ENCODE results near the gene ADAMTS1.
"Not testable (repeated sequence)": the region's sequence is repeated elsewhere in the genome, so short reads cannot be mapped to it uniquely, and the experiment has no call there.

The ADAMTS1 gene

DNA sequence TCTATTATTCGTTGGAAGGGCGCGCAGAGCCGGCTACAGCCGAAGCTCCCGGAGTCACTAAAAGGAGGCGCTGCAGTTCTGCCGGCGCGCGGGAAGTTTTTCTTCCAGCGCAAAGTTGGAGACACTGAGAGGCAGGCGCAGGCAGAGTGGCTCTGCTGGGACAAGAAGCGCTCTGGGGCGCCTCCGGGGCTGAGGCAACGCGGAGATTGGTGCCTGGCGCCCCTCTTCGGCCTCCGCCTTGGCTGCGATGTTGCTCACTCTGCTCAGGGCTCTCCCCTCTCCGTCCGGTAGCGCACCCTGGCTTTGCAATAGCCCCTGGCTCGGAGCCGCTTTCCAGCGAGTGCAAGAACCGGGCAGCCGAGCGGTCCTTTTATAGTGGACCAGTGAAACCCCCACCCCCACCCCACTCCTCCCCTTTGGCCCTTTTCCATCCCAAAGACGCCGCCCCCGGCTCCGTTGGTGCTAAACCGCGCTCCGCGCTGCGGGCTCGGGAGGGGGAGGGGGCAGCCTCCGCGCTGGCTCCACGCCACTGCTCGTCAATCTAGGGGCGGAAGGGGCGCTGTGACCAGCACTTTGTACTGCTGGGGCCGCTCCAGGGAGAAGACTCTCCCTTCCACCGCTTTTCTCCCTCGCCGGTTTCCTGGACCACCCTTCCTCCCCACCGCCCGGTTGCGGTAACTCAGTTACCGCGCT lies at the start of gene ADAMTS1:
TSS of gene ADAMTS1 (minus strand) at position 344 of the 693 bp plus-strand sequence. CDS start 455 bp downstream, outside the sequence.
- peak in 1 of 3 donors; percentile 30 for DNase-seq

DNA sequence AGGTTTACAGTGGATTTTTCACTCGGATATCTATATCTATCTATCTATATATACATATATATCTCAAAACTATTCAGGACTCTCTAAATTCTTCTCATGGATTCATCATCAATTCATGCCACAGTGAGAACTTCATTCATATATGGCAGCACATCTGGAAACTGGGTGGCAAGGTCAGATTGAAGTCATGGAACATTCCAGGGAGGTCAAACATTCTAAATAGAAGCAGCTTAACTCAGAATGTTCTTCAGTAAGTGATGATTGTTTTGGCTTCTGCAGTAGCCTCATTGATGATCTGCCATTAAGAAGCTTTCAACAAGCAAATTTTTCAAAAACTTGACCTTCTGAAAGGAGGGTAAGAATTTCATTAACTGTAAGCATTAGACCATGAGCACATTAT lies 46.9 kb upstream of the ADAMTS1 start:
- DNase-seq: no peak

- no peak for DNase-seq
Observed at GRCh38 chr21:26888931-26889330, 43.7 kb upstream of the ADAMTS1 start.

DNA sequence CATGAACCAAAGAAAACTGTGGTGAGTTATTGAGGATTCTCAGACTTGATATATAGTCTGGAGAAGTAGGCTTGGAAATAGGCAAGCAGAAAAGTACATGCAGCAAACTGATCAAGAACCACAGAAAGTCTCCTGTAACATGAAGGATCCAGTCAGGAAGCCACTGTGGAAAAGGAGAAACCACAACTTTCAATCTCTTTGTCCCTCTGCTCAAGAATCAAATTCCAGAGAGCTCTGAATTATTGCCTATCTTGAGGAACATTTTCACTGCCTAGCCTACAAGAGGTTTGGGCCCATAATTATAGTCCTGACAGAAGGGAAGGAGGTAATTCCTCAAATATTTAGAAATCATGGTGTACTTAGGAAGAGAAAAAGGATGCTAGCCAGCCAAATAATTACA lies 43.0 kb upstream of the ADAMTS1 start:
- no peak for DNase-seq

- DNase-seq: no peak
Observed at GRCh38 chr21:26887251-26887650, 42.0 kb upstream of the ADAMTS1 start.

DNA sequence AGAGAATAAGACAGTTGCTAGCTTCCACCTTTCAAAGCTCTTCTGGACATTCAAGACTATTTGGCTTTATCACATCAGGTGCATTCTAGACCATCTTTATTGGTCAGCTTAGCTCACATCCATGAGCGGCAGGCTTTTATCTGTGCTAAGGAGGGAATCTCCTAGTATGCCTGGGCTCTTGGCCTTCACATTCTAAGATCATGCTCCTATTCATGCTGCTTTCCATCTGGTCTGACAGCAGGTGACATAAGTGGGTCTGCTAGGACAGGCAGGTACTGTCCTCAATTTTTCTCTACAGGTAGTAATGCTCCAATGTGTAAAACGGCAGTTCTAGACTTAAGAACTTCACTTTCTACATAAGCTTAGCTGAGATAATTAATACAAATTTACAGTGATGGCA lies 39.2 kb upstream of the ADAMTS1 start:
- DNase-seq: no peak

GRCh38 chr21:26883768-26884167 lies 38.6 kb upstream of the ADAMTS1 start:
- no peak for DNase-seq

- DNase-seq: peak; percentile 24 to 42 (median 40)
Observed at GRCh38 chr21:26881504-26882228, 36.5 kb upstream of the ADAMTS1 start.

GRCh38 chr21:26877018-26877417 lies 31.8 kb upstream of the ADAMTS1 start:
- no peak for DNase-seq

GRCh38 chr21:26874347-26874746 lies 29.1 kb upstream of the ADAMTS1 start:
- DNase-seq: no peak

DNA sequence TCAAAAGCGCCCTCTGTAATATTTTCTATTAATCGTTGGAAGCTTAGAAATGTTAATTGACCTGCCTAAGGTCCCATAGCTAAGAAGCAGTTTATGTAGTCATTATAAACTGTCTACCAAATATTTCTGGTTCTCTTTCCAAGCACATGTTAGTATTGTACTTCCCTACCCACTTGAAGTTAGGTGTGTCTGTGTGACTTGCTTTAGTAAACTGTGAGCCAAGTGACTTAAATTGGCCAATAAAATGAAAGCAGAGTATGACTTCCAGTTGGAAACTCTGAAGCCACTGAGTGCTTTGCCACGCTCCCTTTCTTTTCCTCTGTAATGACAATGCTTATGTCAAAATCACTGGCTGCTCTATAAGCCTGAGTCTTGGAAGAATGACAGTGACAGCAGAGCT lies 20.6 kb upstream of the ADAMTS1 start:
- no peak for DNase-seq

GRCh38 chr21:26856871-26857350 lies 11.7 kb upstream of the ADAMTS1 start:
- DNase-seq: not testable (repeated sequence)

- not testable (repeated sequence) for DNase-seq
Observed at GRCh38 chr21:26854695-26855094, 9.5 kb upstream of the ADAMTS1 start.

DNA sequence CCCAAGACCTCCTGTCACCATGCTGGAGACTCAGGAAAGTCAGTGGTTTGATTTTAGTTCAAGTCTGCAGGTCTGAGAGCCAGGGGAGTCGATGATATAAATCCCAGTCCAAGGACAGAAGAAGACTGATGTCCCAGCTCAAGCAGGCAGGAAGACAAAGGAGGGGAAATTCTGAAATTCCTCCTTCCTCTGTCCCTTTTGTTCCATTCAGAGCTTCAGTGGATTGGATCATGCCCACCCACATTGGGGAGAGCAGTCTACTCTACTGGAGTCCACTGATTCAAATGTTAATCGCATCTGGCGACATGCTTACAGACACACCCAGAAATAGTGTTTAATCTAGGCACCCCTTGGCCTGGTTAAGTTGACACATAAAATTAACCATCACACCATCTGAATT lies 7.2 kb upstream of the ADAMTS1 start:
- DNase-seq: no peak

- no peak for DNase-seq
Observed at GRCh38 chr21:26851109-26851944, 6.1 kb upstream of the ADAMTS1 start.

- DNase-seq: peak; percentile 46 to 74 (median 67)
Observed at GRCh38 chr21:26850116-26850643, 5.0 kb upstream of the ADAMTS1 start.

DNA sequence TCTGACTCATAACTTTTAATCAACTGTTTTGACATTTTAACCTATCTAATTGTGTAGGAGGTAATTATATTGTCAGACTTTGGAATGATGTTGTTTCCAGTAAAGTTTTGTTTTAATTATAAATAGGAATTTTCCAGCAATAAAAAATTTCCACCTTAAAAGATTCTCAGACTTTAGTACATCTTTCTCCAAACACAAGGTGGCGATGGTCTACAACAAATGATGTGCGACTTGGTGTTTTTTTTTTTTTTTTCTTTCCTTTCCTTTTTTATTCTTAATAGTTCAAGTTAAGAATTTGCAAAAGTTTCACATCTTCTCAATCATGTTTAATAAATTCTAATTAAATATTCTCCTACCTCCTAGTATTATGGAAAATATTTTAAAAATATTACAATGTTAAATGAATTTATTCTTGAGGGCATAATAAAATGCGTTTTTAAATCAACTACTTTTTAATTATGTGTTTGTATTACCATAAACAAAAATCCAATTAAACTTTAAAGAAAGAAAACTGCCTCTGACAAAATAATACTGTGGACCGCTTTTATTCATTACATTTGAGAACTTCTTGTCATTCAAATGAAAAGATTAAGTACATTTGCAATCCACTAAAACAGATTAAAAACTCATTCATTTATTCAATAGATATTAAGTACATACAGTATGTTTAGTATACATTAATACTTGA lies 4.4 kb upstream of the ADAMTS1 start:
- peak; percentile 68 to 77 (median 74) for DNase-seq

- no peak for DNase-seq
Observed at GRCh38 chr21:26847921-26848320, 2.7 kb upstream of the ADAMTS1 start.

- no peak for DNase-seq
Observed at GRCh38 chr21:26847002-26847401, 1.8 kb upstream of the ADAMTS1 start.

- peak in 2 of 3 donors; percentile 10 to 32 for DNase-seq
Observed at GRCh38 chr21:26846036-26846931, 1.1 kb upstream of the ADAMTS1 start.

- DNase-seq: no peak
Observed at GRCh38 chr21:26845759-26846035, 488 bp upstream of the ADAMTS1 start.
